GM23248 (cell line): Measurements from ENCODE around the gene SERPINA5.
"Not testable (repeated sequence)": the region's sequence is repeated elsewhere in the genome, so short reads cannot be mapped to it uniquely, and the experiment has no call there.

Experiments
- EZH2 ChIP-seq: fragments of 200-600 bp; sonication (generic); IDR thresholded peaks from 2 replicates; pipeline ENCODE4 v1.6.1; 2018; ENCODE audit warnings: antibody characterized with exemption, mild to moderate bottlenecking; ENCODE audit not compliant: insufficient read depth, poor library complexity, severe bottlenecking
- EZH2phosphoT487 ChIP-seq: fragments of 200-600 bp; sonication (generic); IDR thresholded peaks from 2 replicates; pipeline ENCODE4 v1.6.1; 2018; ENCODE audit warnings: antibody characterized with exemption, moderate library complexity, mild to moderate bottlenecking, low read depth; ENCODE audit not compliant: insufficient read depth

DNA sequence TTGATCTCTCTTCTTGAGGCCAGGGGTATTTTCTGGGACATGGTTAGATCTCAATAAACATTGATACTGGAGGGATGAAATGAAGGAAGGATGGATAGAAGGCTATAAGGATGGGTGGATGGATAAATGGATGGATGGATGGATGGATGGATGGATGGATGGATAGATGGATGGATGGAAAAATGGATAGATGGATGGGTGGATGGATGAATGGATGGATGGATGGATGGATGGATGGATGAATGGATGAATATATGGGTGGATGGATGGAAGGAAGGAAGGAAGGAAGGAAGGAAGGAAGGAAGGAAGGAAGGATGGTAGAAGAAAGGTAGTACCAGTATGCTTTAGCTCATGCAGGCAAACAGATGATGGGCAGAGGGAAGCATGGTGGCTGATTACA lies 3.8 kb upstream of the SERPINA5 start:
- not testable (repeated sequence) for TF ChIP-seq EZH2, EZH2phosphoT487
